HG03571 (cell line): ENCODE measurements around the gene SERGEF.

Source experiments
- ATAC-seq: cut with Tn5 transposase; IDR thresholded peaks from one replicate; pipeline ENCODE4 v1.9.1; 2021; ENCODE audit not compliant: unreplicated experiment

Gene SERGEF

DNA sequence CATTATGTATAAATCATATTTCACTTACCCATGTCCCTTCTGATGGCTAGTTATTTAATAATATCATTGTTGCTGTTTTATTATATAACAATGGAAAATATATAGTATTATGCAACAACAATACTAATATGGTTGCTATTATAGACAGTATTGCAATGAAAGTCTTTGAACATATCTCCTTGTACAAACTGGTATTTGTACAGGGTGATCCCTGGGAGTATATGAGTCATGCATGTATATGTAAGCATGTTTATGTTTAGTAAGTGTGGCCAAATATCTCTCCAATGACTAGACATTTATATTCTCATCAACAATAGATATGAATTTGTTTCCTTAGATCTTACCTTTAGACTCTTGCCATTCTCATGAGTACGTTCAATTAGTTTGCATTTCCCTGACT lies 222.4 kb downstream of the SERGEF start:
- ATAC-seq: no peak

DNA sequence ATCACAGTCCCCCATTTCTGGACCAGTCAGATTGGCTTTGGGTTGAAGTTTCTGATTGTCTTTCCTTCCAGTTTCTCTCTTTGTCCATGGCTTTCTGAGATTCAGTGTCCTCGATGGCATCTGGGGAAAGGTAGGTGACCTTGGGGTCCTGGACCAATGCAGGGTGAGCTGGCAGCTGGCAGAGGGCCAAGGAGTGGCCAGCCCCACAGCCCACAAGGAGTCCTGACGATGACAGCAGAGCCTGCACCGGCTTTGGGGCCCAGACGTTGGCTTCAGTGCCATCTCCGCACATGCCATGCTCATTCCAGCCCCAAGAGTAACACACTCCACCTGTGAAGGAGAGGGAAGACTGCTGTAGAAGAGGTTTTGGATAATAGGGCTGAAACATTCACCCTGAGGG lies 224.8 kb downstream of the SERGEF start:
- no peak for ATAC-seq

DNA sequence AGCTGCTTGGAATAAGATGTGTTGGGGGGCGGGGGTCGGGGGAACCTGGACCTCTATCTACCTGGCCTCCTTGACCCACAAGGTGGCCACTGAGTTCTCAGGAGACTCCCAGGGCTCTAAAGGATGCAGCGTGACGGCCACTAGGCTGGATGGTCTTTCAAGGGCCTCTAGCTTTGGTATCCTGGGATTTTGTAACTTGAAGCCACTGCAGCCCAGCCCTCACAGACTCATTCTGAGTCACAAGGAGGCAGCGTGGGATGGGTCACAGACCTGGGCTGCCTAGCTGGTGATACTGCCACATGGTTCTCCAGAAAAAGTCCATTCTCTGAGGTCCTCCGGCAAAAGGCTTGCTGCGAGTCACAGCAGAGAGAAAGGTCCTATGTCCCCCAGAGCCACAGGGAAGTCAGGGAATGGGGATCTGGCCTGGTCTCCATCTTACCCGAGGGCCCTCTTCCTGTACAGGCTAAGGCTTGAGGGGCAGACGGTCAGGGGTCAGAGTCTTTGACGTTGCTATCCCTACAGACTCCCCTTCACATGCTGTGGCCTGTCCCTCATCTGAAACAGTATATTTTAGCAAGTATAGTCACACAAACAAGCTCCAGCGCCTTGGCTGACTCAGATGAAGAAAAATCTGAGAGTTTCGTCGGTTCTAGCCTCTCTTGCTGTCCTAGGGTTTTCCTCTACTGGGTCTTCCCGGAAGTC lies 225.9 kb downstream of the SERGEF start:
- ATAC-seq: no peak

DNA sequence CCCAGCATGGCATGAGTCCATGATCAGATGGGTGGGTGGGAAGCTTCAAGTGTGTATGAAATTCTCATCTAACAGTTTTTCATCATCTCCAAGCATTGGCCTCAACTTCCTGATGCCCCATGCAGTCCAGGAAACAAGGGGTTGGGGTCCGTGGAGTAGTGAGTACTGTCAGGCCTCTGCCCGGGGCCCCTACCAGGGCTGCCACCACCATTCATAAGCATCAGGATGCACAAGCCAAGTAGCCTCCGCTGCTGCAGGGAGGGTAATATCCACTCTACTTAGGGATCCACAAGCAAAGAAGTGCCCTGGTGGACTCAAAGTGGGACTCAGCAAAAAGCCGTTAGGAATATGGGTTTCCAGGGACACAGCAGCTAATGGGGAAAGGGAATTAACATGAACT lies 229.0 kb downstream of the SERGEF start:
- no peak for ATAC-seq

DNA sequence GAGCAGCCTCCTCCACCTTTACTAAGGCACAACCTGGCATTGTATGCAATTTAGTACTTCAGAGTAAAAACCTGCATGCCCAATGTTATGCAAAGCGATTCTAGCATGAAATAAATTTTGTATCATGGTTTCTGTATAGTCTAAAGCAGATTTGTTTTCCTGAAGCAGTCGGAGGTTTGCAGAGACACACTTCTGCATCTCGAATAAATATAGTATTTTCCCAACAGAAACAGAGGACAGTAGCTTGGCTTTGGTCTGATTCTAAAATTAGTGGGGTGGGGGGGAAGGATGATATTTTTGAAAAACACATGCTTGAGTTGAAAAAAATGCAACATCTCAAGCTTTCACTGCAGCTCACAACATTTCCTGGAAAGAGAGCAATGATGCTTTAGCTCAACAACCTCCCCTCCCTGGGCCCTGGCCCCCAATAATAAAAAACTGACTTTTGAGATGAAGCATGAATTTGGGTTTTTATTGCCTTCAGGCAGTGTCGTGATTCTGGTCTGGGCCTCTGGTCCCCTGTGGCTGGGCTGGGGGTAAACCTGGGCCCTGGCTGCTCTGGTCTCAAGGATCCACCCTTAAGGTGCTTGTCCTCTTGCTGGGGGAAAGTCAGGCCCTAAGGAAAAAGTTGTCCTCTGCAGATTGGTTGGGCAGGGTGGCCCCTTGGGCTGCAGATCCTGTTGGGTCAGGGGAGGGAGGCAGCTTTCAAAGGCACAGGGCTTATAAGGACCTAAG lies 230.1 kb downstream of the SERGEF start:
- no peak for ATAC-seq

DNA sequence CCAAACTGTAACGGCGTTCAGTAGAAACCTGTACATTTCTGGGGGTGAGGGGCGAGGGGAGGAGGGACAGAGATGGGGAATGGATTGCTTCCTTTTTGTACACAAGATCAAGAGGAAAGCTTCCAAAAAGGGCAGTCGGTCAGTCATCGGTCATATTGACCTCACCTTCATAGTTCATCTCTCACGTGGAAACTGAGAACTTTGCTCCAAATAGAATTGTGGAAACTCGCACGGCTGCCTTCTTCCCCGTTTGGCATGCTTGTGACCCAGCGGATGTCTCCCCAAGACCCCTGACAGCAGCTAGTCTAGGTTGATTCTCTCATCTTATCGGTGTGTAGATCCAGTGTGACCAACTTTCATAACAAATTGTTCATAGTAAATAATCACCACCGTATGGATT lies 230.7 kb downstream of the SERGEF start:
- no peak for ATAC-seq

DNA sequence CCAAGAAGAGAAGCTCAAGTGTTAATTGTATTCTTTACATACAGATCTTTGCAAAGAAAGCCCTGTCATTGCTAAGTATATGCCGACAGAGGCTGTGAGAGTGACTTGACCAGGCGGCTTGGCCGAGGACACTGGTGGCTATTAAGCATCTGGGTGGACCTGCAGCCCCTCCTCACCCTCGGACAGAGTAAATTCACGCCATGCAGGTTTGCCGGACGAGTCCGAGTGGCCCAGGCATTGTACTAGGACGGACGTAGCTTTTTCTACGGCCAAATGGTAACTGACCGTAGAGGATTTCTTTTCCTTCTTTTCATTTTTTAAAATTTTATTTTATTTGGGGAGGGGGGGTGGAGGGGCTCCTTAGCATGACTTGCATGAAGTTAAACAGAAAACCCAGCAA lies 231.2 kb downstream of the SERGEF start:
- ATAC-seq: no peak

DNA sequence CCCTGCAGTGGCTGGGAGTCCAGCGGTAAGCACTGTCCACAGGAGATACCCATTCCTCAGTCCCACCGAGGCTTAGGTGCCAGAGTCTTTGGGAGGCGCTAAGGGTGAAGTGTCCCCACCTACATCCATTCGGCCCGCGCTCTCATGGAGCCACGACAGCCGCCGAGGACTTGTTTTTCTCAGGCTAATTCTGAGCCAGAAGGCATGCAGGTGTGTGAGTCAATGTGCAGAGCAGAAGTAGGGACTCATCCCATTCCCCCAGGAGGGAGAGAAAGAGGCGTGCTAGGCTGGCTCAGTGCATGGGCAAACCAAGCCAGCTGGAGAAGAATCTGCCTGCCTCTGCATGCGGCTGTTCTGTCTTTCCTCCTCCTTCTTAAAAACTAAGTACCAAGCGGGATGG lies 231.6 kb downstream of the SERGEF start:
- ATAC-seq: no peak

DNA sequence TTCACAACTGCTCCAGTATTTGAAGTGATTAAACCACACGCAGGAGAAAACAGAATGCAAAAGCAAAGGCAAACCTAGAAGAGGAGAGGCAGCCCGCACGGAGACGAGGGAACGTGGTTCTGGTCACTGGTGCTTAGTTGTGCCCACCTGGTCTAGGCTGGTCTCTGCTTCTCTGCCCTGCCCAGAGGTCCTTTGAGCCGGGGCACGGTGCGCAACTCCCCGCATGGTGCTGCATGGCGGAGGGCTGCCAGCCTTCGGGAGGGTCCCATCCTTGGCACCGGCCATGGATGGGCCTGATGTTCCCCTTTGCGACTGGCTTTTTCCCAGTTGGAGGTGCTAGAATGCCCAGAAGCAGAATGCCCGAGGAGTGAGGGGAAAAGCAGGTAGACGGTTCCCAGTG lies 232.2 kb downstream of the SERGEF start:
- no peak for ATAC-seq

DNA sequence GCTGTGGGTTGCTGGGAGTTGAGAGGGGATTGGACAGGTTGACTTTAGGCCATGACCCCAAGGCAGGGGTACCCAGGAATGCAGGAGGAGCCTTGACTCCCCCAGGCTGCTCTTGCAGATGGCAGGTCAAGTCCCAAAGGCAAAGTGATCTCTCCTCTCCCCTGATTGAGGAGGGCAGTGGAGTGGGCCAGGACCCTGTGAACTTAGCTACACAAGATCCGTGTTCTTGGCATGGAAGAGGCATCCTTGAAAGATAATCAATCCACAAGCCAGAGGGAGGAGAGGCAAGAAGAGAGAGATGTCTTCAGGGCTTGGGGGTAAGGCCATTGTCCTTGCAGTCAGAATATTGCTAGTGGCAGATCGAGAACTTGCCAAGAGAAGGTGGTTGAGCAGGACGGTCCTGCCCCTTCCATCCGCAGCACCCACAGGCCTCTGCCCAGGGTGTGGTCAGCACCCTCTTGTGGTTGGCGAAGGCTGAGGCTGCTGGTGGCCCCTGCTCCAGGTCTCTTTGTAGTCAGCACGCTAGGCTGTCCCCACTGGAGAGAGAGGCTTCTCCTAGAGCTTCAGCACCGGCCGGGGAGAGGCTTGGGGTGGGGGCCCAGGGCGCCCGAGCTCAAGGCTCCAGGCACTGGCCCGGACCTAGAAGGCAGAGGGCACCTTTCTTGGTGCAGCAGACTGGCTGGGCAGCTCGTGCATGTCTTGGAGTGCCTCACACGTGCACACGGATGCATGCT lies 232.8 kb downstream of the SERGEF start:
- ATAC-seq: no peak

DNA sequence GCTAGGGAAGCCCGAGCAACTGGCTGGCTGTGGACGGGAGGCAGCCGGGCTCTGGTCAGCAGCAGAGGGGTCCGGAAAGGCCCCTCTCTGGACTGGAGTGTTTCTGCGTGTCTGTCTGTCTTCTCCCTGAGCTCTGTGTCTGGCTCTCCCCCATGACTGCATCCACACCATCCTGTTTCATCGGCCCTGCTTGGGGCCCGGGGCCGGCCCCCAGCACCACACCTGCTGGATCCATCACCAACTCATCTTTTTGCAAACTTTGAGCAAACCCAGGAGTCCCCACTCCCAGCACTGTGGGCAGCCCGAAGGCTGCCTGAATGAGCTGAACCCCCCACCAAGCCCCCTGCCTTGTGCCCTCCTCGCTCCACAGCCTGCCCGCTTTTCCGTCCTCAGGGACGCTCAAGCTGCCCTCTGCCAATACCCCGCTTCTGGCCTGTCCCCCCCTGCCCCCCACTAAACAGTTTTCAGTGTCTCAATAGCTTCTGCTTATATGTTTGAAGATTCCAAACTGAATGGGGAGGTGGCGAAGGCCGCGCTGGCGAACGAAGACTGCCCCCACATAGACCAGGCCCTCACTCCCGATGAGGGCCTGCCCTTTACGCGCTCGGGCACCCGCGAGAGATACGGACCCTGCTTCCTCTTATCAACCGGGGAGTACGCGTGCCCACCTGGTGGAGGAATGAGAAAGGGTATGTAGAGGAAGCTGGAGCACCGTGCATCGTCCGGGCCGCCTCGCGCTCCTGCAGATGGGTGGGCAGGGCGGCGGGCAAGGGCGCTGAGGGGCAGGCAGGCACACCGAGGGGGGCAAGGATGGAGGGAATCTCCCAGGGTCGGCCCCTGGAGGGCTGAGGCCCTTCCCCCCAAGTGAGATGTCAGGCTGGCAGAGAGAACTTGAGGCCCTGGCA lies 233.6 kb downstream of the SERGEF start:
- no peak for ATAC-seq

DNA sequence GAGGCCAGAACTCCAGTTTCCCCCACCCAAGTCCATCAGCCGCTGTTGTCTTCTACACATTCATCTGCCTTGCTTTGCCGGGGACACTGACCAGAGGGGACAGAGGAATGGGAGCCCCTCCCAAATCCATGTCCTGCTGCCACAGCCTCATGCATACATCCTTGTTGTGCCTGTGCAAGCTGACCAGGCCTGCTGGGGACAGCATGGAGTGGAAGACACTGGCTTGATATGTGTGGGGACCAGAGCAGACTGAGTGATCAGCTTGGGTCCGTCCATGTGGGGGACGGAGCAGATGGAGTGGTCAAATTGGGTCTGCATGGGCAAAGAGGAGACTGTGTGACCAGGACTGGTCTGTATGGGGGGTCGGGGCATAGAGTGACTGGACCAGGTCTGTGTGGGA lies 234.5 kb downstream of the SERGEF start:
- ATAC-seq: no peak

DNA sequence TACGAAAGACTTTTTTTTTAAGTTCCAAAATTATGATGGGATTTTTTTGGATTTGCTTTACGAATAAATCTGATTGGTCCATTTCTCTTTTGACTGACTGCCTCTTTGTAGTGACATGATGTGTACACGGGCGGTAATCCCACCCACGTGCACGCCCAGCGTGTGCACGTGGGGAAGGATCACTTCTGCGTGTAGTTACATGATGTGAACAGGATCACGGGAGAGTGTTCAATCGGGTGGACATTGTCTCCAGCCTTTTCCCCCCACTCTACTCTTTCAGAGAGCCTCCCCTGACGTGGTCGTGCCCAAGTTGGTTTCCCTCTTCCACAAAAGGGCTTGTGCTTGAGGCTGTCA lies 235.1 kb downstream of the SERGEF start:
- ATAC-seq: no peak

DNA sequence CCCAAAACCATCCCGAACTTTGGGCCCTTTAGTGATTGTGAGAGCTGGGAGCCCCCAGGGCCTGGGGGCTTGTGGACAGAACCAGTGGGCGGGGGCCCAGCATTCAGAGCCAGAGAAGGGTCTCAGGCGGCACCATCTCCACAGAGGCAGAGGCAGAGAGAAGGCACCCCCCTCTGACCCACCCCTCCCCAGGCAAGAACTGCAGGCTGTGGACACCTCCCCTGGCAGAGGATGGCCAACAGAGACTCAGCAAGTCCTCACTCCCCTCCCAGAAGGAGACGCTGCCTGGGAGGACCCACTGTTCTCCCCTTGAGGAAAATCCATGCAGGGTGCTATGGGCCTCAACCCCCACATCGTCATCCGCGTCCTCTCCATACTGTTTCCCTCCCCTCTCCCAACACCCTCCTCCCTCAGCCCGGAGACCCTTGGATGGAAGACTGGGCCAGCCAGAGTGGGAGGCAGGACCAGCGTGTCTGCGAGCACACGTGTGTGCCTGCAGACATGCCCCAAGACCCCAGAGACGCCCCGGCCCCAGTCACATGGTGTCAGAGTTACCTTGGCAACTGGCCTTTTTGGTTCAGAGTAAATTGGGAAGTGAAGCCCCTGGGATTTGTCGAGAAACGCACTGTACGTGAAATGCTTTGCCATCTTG lies 235.6 kb downstream of the SERGEF start:
- no peak for ATAC-seq

DNA sequence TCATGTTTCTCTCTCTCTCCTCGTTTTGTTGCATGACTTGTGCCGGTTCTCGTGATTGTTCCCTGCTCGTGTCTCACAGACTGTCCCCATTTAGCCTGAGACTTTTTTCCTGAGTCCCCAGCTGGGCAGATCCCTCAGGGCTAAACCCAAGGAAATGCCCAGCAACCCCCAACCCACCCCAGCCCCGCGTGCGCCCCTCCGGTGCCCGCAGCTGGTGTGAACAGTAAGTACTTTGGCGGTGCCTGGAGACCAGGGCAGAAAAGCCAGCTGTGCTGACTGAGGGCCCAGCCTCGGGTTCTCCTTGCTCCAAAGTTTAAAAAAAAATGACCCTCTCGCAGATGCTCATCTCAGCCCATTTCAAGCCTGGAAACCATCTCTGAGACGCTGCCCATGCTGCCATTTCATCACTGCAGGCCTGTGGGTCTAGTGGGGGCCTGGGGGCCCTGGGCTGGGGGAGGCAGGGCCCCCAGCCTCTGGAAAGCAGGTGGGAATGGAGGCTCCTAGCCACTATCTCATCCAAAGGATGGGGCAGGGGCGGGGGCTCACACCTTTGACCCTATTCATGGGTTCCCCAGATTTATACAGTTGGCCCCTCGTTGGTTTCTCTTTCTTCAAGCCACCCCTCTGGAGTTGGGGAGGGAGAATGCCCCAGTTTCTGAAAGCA lies 236.5 kb downstream of the SERGEF start:
- ATAC-seq: no peak

DNA sequence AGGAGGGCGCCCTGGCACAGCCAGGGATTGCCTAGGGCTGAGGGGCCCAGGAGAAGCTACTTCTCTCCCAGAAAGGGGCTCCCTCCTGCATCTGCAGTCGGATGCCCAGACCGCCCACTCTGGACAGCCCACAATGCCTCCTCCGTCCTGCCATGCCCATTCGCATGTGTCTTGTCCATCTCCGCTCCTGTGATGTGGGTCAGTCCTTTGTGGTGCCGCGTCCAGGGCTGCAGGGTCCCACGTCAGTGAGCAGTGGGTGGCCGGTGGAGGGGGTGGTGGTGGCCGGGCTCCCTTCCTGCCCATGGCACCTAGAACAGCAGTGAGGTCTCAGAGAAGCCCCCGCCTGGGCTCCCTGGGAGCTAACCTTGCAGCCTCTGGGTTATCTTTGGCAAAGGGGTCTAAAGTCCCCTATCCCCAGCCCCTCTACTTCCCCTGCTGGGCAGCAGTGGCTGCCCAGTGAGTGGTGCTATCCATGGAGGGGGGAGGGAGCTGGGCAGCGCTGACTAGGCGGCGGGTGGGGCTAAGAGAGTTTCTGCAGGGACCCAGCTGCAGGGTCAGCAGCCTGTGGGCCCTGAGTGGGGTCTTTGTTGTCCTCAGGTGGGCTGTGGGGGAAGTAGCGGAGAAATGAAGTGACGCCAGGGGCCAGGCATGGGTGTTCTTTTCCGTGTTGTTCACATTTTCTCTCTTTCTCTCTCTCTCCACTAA lies 237.2 kb downstream of the SERGEF start:
- no peak for ATAC-seq

DNA sequence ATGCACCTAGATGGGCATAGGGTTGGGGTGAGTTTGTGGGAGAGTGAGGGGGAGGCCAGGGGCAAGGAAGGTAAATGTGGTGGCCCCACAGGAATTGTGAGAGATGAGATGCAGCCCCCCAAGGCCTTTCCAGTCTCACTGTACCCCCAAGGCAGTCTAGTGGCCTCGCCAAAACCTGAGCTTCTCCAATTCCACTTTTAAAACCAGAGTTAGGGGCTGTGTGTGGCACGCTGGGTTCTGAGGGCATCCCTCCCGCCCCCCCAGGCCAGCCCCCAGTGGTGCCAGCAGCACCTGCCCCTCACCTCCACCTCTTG lies 237.9 kb downstream of the SERGEF start:
- ATAC-seq: no peak

DNA sequence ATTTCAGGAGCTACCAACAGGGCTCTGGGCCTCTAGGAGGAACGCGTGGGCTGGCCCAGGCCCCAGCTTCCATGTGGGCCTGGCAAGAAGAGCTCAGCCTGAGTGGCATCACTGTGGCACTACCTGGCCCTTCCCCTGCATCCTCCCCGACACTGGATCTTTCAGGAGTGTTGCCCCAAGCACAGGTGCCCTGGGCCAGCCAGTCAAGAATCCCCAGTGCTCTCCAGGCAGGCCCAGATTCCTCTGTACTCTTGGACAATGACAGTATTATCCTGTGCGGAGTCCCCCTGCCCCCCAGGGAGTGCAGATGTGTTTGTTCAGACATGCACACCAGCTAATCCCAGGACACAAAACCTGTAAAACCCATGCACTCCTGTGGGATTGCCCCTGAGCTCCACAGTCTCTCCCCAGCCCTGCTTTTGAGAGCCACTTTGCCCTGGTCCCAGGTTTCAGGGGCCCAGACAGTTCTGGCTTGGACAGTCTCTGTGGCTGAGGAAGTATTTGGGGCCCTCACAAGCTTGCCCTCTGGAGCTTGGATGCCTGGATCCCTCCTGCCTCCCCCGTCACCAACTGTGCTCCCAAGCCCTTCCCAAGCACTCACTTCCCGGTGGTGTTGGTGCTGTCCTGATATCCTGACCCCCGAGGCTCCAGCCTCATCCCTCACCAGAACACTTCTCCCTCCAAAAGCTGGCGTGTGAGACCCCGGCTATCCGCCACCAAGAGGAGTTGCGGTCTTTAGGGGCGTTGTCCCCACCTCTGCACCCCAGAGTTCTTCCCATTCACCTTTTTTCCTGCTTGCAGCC lies 238.4 kb downstream of the SERGEF start:
- no peak for ATAC-seq

DNA sequence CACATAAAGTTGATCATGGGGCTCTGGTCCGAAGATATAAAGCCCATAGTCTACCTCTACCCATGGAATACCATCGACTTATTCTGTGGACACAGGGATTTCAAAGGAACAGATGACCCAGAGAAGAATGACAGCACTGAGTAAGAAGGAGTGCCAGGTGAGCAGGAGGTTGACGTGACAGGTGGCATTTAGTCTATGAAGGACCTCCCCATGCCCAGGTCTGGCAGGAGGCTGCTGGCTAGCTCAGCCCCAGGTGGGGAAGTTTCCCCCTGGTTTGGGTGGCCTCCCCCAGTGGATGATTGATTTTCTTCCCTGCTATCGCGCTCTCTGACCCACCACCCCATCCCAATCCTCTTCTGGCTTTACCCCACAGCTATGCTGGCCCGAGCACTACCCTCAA lies 239.2 kb downstream of the SERGEF start:
- ATAC-seq: no peak
